Activated naive CD4-positive, alpha-beta T cell treated with Interleukin-2 at 50 U/mL for 16 hours (primary cell): ENCODE data around the gene LARP4B.

Source experiments
- DNase-seq: peaks from one replicate; pipeline ENCODE4 v3.0.0-alpha.2; 2020

The LARP4B gene

DNA sequence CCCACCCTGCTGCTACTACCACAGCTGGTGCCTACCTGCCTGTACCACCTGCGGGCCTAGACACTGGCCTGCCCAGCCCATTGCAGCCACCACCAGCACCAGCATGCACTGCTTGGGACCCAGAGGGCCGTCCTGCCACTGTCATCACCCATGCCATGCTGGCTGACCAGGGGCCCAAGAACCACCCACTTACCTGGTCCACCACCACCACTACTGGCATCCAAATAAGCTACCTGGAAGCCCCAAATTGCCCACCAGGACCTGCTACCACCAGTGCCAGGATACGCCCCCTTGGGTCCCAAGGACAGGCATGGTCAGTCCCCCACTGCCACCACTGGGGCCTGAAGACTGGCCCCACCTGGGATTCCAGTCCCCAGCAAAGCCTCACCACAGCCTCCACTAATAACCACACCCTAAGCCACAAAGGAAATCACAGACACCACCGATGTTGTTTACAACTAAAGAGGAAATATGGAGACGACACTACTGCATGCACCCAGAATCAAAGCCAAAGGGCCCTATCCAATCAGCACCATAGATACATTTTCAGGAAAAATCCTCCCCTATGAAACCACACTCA, 171.5 kb downstream of the LARP4B start:
- no peak for DNase-seq
